ENCODE results near the gene ZDHHC19. TPM values are rescaled to one million over a fixed set of nuclear protein-coding genes. Genes with fewer than 3 reads are reported as not detected.

ZDHHC19 gene
- total and polyA plus RNA-seq, 2 donors (not counting 1 experiment from before 2014, with no cell fraction given), result not detected

DNA sequence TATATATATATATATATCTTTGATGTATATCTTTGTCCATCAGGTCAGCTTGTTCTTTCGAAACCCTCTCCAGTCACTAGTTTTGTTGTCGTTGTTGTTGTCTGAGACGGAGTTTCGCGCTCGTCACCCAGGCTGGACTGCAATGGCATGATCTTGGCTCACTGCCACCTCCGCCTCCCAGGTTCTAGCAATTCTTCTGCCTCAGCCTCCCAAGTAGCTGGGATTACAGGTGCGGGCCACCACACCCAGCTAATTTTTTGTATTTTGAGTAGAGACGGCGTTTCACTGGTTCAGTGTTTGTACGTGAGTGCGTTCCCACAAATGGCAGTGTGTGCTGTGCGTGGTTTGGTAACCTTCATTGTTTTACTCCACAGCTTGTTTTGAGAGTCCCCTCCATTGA lies 51.7 kb downstream of the ZDHHC19 start:
- DNase-seq (ENCODE audit: low read depth in 2 of 2), result no peak
- no peaks in the 10 kb centered on the region for H3K9me3 ChIP-seq (ENCODE audit: control insufficient read depth, insufficient read depth, low read depth, low read length)
- no peak overlapping the region for H2AFZ ChIP-seq (ENCODE audit: low read length)
- no peak for TF ChIP-seq EZH2 (IDR thresholded peaks at IDR 0.05; ENCODE audit: low read length, missing control alignments)
- TF ChIP-seq, protein P1, sequence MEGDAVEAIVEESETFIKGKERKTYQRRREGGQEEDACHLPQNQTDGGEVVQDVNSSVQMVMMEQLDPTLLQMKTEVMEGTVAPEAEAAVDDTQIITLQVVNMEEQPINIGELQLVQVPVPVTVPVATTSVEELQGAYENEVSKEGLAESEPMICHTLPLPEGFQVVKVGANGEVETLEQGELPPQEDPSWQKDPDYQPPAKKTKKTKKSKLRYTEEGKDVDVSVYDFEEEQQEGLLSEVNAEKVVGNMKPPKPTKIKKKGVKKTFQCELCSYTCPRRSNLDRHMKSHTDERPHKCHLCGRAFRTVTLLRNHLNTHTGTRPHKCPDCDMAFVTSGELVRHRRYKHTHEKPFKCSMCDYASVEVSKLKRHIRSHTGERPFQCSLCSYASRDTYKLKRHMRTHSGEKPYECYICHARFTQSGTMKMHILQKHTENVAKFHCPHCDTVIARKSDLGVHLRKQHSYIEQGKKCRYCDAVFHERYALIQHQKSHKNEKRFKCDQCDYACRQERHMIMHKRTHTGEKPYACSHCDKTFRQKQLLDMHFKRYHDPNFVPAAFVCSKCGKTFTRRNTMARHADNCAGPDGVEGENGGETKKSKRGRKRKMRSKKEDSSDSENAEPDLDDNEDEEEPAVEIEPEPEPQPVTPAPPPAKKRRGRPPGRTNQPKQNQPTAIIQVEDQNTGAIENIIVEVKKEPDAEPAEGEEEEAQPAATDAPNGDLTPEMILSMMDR (conservative IDR thresholded peaks at IDR 0.05 in 1 of 2, IDR thresholded peaks at IDR 0.05 in 1 of 2; ENCODE audit: low read depth in 1 of 2, low read length in 2 of 2), result no peak
- H3K79me2 ChIP-seq (ENCODE audit: control insufficient read depth, insufficient read depth, low read length), result no peaks in the 10 kb centered on the region
- no peak overlapping the region for H3K9ac ChIP-seq (ENCODE audit: insufficient read depth, low read length)
- no peaks in the 10 kb centered on the region for H3K36me3 ChIP-seq (ENCODE audit: control insufficient read depth, insufficient read depth, low read length)
- H3K4me3 ChIP-seq (replicated peaks in 1 of 4; ENCODE audit: control extremely low read depth in 1 of 4, insufficient read depth in 1 of 4, low read depth in 3 of 4, low read length in 4 of 4), result no peak overlapping the region
- H3K27me3 ChIP-seq (ENCODE audit: control insufficient read depth, insufficient read depth, low read length), result no peaks in the 10 kb centered on the region
- H3K27ac ChIP-seq (ENCODE audit: insufficient read depth, low read length), result no peak overlapping the region
- H4K20me1 ChIP-seq (ENCODE audit: control insufficient read depth, extremely low read depth, insufficient read depth, low read length), result no peaks in the 10 kb centered on the region
- no peaks in the 10 kb centered on the region for H3K4me1 ChIP-seq (ENCODE audit: control insufficient read depth, extremely low read depth, insufficient read depth, low read length)
- no peak overlapping the region for H3K4me2 ChIP-seq (ENCODE audit: extremely low read depth, insufficient read depth, low read length)

DNA sequence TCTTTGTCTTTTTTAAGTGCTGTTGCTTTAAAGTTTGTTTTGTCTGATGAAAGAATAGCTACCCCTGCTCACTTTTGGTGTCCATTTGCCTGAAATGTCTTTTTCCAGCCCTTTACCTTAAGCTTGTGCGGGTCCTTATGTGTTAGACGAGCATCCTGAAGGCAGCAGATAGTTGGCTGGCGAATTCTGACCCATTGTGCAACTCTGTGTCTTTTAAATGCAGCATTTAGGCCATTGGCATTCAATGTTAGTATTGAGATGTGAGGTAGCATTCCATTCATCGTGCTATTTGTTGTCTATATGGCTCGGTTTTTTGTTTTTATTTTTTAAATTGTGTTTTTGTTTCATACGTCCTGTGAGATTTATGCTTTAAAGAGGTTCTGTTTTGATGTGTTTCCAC lies 55.0 kb downstream of the ZDHHC19 start:
- DNase-seq (ENCODE audit: low read depth in 2 of 2), result no peak
- no peak for TF ChIP-seq EZH2 (IDR thresholded peaks at IDR 0.05; ENCODE audit: low read length, missing control alignments)
- TF ChIP-seq, protein P1 (conservative IDR thresholded peaks at IDR 0.05 in 1 of 2, IDR thresholded peaks at IDR 0.05 in 1 of 2; ENCODE audit: low read depth in 1 of 2, low read length in 2 of 2), result no peak
- H4K20me1 ChIP-seq (ENCODE audit: control insufficient read depth, extremely low read depth, insufficient read depth, low read length), result no peaks in the 10 kb centered on the region
- no peaks in the 10 kb centered on the region for H3K4me1 ChIP-seq (ENCODE audit: control insufficient read depth, extremely low read depth, insufficient read depth, low read length)
- H3K27me3 ChIP-seq (ENCODE audit: control insufficient read depth, insufficient read depth, low read length), result no peaks in the 10 kb centered on the region
- H3K4me3 ChIP-seq (replicated peaks in 1 of 4; ENCODE audit: control extremely low read depth in 1 of 4, insufficient read depth in 1 of 4, low read depth in 3 of 4, low read length in 4 of 4), result no peak overlapping the region
- no peaks in the 10 kb centered on the region for H3K36me3 ChIP-seq (ENCODE audit: control insufficient read depth, insufficient read depth, low read length)
- no peaks in the 10 kb centered on the region for H3K9me3 ChIP-seq (ENCODE audit: control insufficient read depth, insufficient read depth, low read depth, low read length)
- no peaks in the 10 kb centered on the region for H3K79me2 ChIP-seq (ENCODE audit: control insufficient read depth, insufficient read depth, low read length)
- no peak overlapping the region for H2AFZ ChIP-seq (ENCODE audit: low read length)
- no peak overlapping the region for H3K9ac ChIP-seq (ENCODE audit: insufficient read depth, low read length)
- H3K27ac ChIP-seq (ENCODE audit: insufficient read depth, low read length), result no peak overlapping the region
- H3K4me2 ChIP-seq (ENCODE audit: extremely low read depth, insufficient read depth, low read length), result no peak overlapping the region

DNA sequence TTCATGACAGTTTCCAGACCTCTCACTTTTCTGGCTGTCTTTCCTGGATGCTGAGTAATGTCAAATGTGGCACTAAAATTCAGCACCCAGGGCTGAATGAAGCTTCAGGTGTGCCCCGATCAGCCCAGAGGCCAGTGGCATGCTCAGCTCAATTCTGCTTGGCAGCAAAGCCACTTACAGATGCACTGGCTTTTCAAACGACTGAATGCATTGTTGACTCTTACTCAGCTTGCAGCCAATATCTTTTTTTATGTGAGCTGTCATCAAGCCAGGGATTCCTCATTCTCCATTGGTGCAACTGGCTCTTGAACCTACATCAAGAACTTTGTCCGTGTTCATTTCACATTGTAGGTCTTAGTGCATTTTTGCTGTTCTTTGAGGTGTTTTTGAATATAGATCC lies 60.7 kb downstream of the ZDHHC19 start:
- Histone ChIP-seq H3K4me1 (ENCODE audit: control insufficient read depth, extremely low read depth, insufficient read depth, low read length) (no peaks in the 10 kb centered on the region), H3K27me3 (ENCODE audit: control insufficient read depth, insufficient read depth, low read length) (no peaks in the 10 kb centered on the region), H3K79me2 (ENCODE audit: control insufficient read depth, insufficient read depth, low read length) (no peaks in the 10 kb centered on the region), H3K9me3 (ENCODE audit: control insufficient read depth, insufficient read depth, low read depth, low read length) (no peaks in the 10 kb centered on the region), H3K36me3 (ENCODE audit: control insufficient read depth, insufficient read depth, low read length) (no peaks in the 10 kb centered on the region), H3K27ac (ENCODE audit: insufficient read depth, low read length) (no peak overlapping the region), H4K20me1 (ENCODE audit: control insufficient read depth, extremely low read depth, insufficient read depth, low read length) (no peaks in the 10 kb centered on the region), H3K4me3 (replicated peaks in 1 of 4; ENCODE audit: control extremely low read depth in 1 of 4, insufficient read depth in 1 of 4, low read depth in 3 of 4, low read length in 4 of 4) (no peak overlapping the region), H3K9ac (ENCODE audit: insufficient read depth, low read length) (no peak overlapping the region), H2AFZ (ENCODE audit: low read length) (no peak overlapping the region), H3K4me2 (ENCODE audit: extremely low read depth, insufficient read depth, low read length) (no peak overlapping the region)
- TF ChIP-seq, protein P1 (conservative IDR thresholded peaks at IDR 0.05 in 1 of 2, IDR thresholded peaks at IDR 0.05 in 1 of 2; ENCODE audit: low read depth in 1 of 2, low read length in 2 of 2), result no peak
- no peak for TF ChIP-seq EZH2 (IDR thresholded peaks at IDR 0.05; ENCODE audit: low read length, missing control alignments)
- DNase-seq (ENCODE audit: low read depth in 2 of 2), result no peak
